Epithelial cell of esophagus (primary cell): ENCODE data around the gene NUDT21.
A peak's percentile ranks its signal among the peaks of the same experiment; 100 is the strongest.

Experiments used
- DNase-seq: peaks from one replicate; pipeline ENCODE4 v3.0.0; 2010; ENCODE audit warnings: low read depth
- H3K4me3 ChIP-seq: 2 replicates; pipeline ENCODE4 v1.5.1; 2011; ENCODE audit warnings: mild to moderate bottlenecking, low read length, control low read depth
- CTCF ChIP-seq: IDR thresholded peaks from 2 replicates; pipeline ENCODE4 v1.5.1; 2011; ENCODE audit warnings: low read depth, mild to moderate bottlenecking, low read length, control low read depth, inconsistent platforms; ENCODE audit not compliant: insufficient read depth; ENCODE audit errors: missing control alignments

The NUDT21 gene

GRCh38 chr16:56462064-56462796 lies 11.1 kb upstream of the NUDT21 start:
- no peak for TF ChIP-seq CTCF
- no peak overlapping the region for H3K4me3 ChIP-seq
- DNase-seq, result no peak

- H3K4me3 ChIP-seq, result no peak overlapping the region
- no peak for TF ChIP-seq CTCF
- no peak for DNase-seq
These were observed 9.0 kb upstream of the NUDT21 start for GRCh38 chr16:56460101-56460500.

GRCh38 chr16:56457927-56458470 lies 6.9 kb upstream of the NUDT21 start:
- no peak for TF ChIP-seq CTCF
- no peak overlapping the region for H3K4me3 ChIP-seq
- DNase-seq, result peak; percentile 24

GRCh38 chr16:56451753-56452689 lies 889 bp upstream of the NUDT21 start:
- peak; percentile 60 for DNase-seq
- peak overlapping the region; percentile 88 for H3K4me3 ChIP-seq
- no peak for TF ChIP-seq CTCF

- no peak for TF ChIP-seq CTCF
- peak; percentile 18 for DNase-seq
- H3K4me3 ChIP-seq, result peak overlapping the region; percentile 88
These were observed 702 bp downstream of the NUDT21 start for GRCh38 chr16:56450275-56450985.

GRCh38 chr16:56448005-56448404 lies 3.1 kb downstream of the NUDT21 start:
- TF ChIP-seq CTCF, result no peak
- DNase-seq, result no peak
- no peak overlapping the region for H3K4me3 ChIP-seq
